ENCODE data around the gene OR1I1. TPM values are rescaled to one million over a fixed set of nuclear protein-coding genes. Genes with fewer than 3 reads are reported as not detected.

The OR1I1 gene, protein sequence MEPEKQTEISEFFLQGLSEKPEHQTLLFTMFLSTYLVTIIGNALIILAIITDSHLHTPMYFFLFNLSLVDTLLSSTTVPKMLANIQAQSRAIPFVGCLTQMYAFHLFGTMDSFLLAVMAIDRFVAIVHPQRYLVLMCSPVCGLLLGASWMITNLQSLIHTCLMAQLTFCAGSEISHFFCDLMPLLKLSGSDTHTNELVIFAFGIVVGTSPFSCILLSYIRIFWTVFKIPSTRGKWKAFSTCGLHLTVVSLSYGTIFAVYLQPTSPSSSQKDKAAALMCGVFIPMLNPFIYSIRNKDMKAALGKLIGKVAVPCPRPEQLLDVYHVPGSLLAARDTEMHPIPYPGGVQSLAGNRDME
- not detected for total RNA-seq

DNA sequence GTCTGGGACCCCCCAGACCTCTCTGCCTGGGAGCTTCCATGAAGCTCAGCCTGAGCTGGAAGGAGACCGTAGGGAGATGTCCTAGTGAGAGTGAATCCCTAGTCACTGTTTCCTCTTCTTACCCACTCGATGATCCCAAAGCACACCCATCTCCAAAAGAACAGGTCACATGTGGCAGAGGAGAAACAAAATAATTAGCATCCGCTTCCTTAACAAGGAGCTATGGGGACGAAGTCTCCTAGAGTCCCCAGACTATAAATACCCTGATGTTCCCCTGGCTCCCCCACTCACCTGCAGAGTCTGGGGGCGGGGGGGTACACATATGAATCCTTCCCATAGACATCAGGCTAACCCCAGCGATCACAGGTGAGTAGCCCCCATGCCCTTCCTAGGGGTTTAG lies at the start of gene OR1I1:
TSS of gene OR1I1 (plus strand) at position 301 of the 400 bp plus-strand sequence. CDS start 4,855 bp downstream, outside the sequence.
- Histone ChIP-seq H3K9me3 (no peaks in the 10 kb centered on the region), H3K4me3 (no peak within 1 kb of the TSS), H3K4me1 (no peaks in the 10 kb centered on the region), H3K27me3 (peaks cover 0 to 37% of the 10 kb centered on the region in 2 donors), H3K27ac (no peak within 1 kb of the TSS), H3K36me3 (no peaks in the 10 kb centered on the region)
- no peak for DNase-seq (ENCODE audit: low spot score in 2 of 2)
- 73 to 85% methylated on average over 5 to 6 of the region's 6 CpGs for WGBS, 2 donors
- no peak for TF ChIP-seq EP300 (IDR thresholded peaks at IDR 0.05)
- TF ChIP-seq POLR2A (IDR thresholded peaks at IDR 0.05), result no peak
- TF ChIP-seq, protein P1, sequence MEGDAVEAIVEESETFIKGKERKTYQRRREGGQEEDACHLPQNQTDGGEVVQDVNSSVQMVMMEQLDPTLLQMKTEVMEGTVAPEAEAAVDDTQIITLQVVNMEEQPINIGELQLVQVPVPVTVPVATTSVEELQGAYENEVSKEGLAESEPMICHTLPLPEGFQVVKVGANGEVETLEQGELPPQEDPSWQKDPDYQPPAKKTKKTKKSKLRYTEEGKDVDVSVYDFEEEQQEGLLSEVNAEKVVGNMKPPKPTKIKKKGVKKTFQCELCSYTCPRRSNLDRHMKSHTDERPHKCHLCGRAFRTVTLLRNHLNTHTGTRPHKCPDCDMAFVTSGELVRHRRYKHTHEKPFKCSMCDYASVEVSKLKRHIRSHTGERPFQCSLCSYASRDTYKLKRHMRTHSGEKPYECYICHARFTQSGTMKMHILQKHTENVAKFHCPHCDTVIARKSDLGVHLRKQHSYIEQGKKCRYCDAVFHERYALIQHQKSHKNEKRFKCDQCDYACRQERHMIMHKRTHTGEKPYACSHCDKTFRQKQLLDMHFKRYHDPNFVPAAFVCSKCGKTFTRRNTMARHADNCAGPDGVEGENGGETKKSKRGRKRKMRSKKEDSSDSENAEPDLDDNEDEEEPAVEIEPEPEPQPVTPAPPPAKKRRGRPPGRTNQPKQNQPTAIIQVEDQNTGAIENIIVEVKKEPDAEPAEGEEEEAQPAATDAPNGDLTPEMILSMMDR (IDR thresholded peaks at IDR 0.05), result no peak

DNA sequence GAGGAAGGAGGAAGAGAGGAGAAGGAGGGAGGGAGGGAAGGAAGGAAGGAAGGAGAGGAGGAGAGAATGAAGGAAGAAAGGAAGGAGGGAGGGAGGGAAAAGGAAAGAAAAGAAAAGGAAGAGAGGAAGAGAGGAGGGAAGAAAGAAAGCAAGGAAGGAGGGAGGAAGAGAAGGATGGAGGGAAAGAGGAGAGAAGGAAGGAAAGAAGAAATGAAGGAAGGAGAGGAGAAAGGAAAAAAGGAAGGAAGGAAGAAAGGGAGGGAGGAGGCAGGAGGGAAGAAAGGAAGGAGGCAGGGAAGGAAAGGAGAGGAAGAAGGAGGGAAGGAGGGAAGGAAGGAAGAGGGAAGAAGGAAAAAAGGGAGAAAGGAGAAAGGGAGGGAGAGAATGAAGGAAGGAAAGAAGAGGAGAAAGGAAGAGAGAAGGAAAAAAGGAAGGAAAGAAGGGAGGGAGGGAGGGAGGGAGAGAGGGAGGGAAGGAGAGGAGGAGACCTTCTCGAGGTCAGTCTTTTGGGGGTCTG lies 46.2 kb upstream of the OR1I1 start:
- no peaks in the 10 kb centered on the region for H3K36me3 ChIP-seq
- H3K27me3 ChIP-seq, result no peaks in the 10 kb centered on the region
- peaks cover 0 to 8% (median 0%) of the 10 kb centered on the region in 4 donors for H3K9me3 ChIP-seq
- DNase-seq (ENCODE audit: low spot score in 2 of 2), result no peak
- TF ChIP-seq, protein P1 (IDR thresholded peaks at IDR 0.05), result no peak
- TF ChIP-seq POLR2A (IDR thresholded peaks at IDR 0.05), result no peak
- TF ChIP-seq EP300 (IDR thresholded peaks at IDR 0.05), result no peak
- H3K4me1 ChIP-seq, result no peaks in the 10 kb centered on the region
- WGBS, 2 donors, result 43 to 51% methylated on average over 1 of the region's 1 CpG
- H3K27ac ChIP-seq, result no peak overlapping the region
- no peak overlapping the region for H3K4me3 ChIP-seq

DNA sequence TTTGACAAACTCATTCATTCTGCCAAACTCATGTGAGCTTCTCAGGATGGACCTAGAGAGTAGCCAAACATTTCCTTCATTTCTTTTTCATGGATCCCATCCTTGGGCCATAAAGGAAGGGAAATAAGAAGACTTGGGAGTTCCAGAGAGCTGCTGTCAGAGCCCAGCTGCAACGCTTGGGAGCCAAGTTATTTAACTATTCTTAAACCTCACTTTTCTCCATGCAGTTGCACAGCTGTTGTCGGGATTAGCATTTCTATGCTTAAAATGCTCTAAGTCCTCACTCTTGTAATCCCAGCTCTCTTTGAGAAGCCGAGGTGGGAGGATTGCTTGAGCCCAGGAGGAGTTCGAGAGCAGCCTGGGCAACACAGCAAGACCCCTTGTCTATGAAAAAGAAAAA lies 44.4 kb upstream of the OR1I1 start:
- TF ChIP-seq, protein P1 (IDR thresholded peaks at IDR 0.05), result no peak
- TF ChIP-seq EP300 (IDR thresholded peaks at IDR 0.05) (no peak), POLR2A (IDR thresholded peaks at IDR 0.05) (no peak)
- Histone ChIP-seq H3K27me3 (no peaks in the 10 kb centered on the region), H3K36me3 (no peaks in the 10 kb centered on the region), H3K9me3 (peaks cover 0 to under 1% (median 0%) of the 10 kb centered on the region in 4 donors), H3K27ac (no peak overlapping the region), H3K4me3 (no peak overlapping the region), H3K4me1 (no peaks in the 10 kb centered on the region)
- DNase-seq (ENCODE audit: low spot score in 2 of 2), result no peak
- 48 to 53% methylated on average over 4 of the region's 4 CpGs for WGBS, 2 donors

DNA sequence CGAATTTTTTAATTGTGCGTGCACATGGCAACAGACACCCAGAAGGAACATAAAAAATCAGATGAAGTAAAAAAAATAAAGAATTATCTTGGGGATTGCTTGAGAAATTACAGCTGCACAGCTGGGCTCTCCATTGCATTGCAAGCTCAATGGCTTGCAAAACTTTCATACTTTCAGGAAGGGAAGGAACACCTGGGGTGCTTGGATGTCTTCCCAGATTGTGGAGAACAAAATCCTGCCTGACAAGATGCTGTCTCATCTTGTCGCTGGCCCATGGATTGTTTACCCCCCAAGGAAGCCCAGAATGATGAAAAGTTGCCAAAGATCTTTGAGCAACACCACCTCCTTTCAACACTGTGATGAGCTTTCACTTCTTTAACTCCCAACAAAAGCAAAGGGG lies 43.7 kb upstream of the OR1I1 start:
- no peaks in the 10 kb centered on the region for H3K36me3 ChIP-seq
- 54 to 62% methylated on average over 3 of the region's 3 CpGs for WGBS, 2 donors
- TF ChIP-seq, protein P1 (IDR thresholded peaks at IDR 0.05), result no peak
- TF ChIP-seq POLR2A (IDR thresholded peaks at IDR 0.05), result no peak
- TF ChIP-seq EP300 (IDR thresholded peaks at IDR 0.05), result no peak
- peak in 1 of 2 donors; percentile 5 for DNase-seq (ENCODE audit: low spot score in 2 of 2)
- no peaks in the 10 kb centered on the region for H3K27me3 ChIP-seq
- no peak overlapping the region for H3K27ac ChIP-seq
- H3K4me3 ChIP-seq, result no peak overlapping the region
- H3K9me3 ChIP-seq, result no peaks in the 10 kb centered on the region
- H3K4me1 ChIP-seq, result no peaks in the 10 kb centered on the region

DNA sequence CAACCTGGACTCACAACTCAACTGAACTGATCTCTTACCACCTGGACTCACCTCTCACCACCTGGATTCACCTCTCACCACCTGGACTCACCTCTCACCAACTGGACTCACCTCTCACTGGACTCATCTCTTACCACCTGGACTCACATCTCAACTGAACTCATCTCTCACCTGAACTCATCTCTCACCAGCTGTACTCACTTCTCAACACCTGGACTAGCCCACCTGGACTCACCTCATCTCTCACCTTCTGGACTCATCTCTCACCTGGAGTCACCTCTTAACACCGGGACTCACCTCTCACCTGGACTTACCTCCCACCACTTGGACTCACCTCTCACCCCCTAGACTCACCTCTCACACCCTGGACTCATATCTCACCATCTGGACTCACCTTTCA lies 40.0 kb upstream of the OR1I1 start:
- DNase-seq (ENCODE audit: low spot score in 2 of 2), result no peak
- TF ChIP-seq EP300 (IDR thresholded peaks at IDR 0.05) (no peak), POLR2A (IDR thresholded peaks at IDR 0.05) (no peak)
- H3K36me3 ChIP-seq, result no peaks in the 10 kb centered on the region
- H3K4me3 ChIP-seq, result no peak overlapping the region
- WGBS, 2 donors, result 76 to 80% methylated on average over 1 of the region's 1 CpG
- H3K27me3 ChIP-seq, result no peaks in the 10 kb centered on the region
- H3K9me3 ChIP-seq, result no peaks in the 10 kb centered on the region
- H3K27ac ChIP-seq, result no peak overlapping the region
- no peaks in the 10 kb centered on the region for H3K4me1 ChIP-seq
